Measurements from ENCODE around the gene TMIGD3. TPM values are rescaled to one million over a fixed set of nuclear protein-coding genes. Genes with fewer than 3 reads are reported as not detected.

TMIGD3 gene
- total RNA-seq, 6 experiments from 2014 or later: 2.4 to 9.7 (median 5.8) TPM

- no peak for ATAC-seq
Measured at GRCh38 chr1:111497592-111497991, 5.8 kb downstream of the TMIGD3 start.

GRCh38 chr1:111496398-111496797 lies 7.0 kb downstream of the TMIGD3 start:
- no peak for ATAC-seq
- DNase-seq: no peak

More at GRCh38 chr1:111497592-111497991, 5.8 kb downstream of the TMIGD3 start:
- no peak for DNase-seq
- H3K4me3 ChIP-seq: no peak overlapping the region
- no peak overlapping the region for H3K27ac ChIP-seq
- no peaks in the 10 kb centered on the region for H3K4me1 ChIP-seq
- 62% methylated on average over 5 of the region's 5 CpGs for whole genome bisulfite sequencing (ENCODE audit: insufficient coverage, low coverage, low lambda C conversion rate, missing lambda C conversion rate)
- TF ChIP-seq POLR2A (IDR thresholded peaks at IDR 0.05) (no peak), CTCF (IDR thresholded peaks at IDR 0.05) (no peak)
- H3K36me3 ChIP-seq: no peaks in the 10 kb centered on the region
- intact Hi-C loops (cut with DNase I): no loop called here
- H3K9me3 ChIP-seq: no peaks in the 10 kb centered on the region
- no peaks in the 10 kb centered on the region for H3K27me3 ChIP-seq

GRCh38 chr1:111491070-111491469 lies 12.4 kb downstream of the TMIGD3 start:
- no peaks in the 10 kb centered on the region for H3K9me3 ChIP-seq
- H3K27ac ChIP-seq: peak overlapping the region in 2 of 3 donors; percentile 8 to 40
- H3K36me3 ChIP-seq: no peaks in the 10 kb centered on the region
- whole genome bisulfite sequencing (ENCODE audit: insufficient coverage, low coverage, low lambda C conversion rate, missing lambda C conversion rate): 83% methylated on average over 4 of the region's 7 CpGs
- no peak for DNase-seq
- TF ChIP-seq POLR2A (IDR thresholded peaks at IDR 0.05) (no peak), CTCF (IDR thresholded peaks at IDR 0.05) (no peak)
- no peaks in the 10 kb centered on the region for H3K4me1 ChIP-seq
- H3K4me3 ChIP-seq: no peak overlapping the region
- intact Hi-C loops (cut with DNase I): no loop called here
- no peaks in the 10 kb centered on the region for H3K27me3 ChIP-seq
- no peak for ATAC-seq

More at GRCh38 chr1:111496398-111496797, 7.0 kb downstream of the TMIGD3 start:
- Histone ChIP-seq H3K27ac (no peak overlapping the region), H3K27me3 (no peaks in the 10 kb centered on the region), H3K9me3 (no peaks in the 10 kb centered on the region), H3K4me1 (no peaks in the 10 kb centered on the region), H3K36me3 (no peaks in the 10 kb centered on the region), H3K4me3 (no peak overlapping the region)
- WGBS (ENCODE audit: insufficient coverage, low coverage, low lambda C conversion rate, missing lambda C conversion rate): 81% methylated on average over 4 of the region's 4 CpGs
- TF ChIP-seq CTCF (IDR thresholded peaks at IDR 0.05) (no peak), POLR2A (IDR thresholded peaks at IDR 0.05) (no peak)
- intact Hi-C loops (cut with DNase I): no loop called here

- no peaks in the 10 kb centered on the region for H3K36me3 ChIP-seq
- ATAC-seq (no peak), DNase-seq (no peak)
- intact Hi-C loops (cut with DNase I): no loop called here
- TF ChIP-seq POLR2A (IDR thresholded peaks at IDR 0.05): no peak
- no peak for TF ChIP-seq CTCF (IDR thresholded peaks at IDR 0.05)
- H3K27me3 ChIP-seq: no peaks in the 10 kb centered on the region
- H3K27ac ChIP-seq: peak overlapping the region in 2 of 3 donors; percentile 40
- H3K4me3 ChIP-seq: no peak overlapping the region
- H3K4me1 ChIP-seq: no peaks in the 10 kb centered on the region
- WGBS (ENCODE audit: insufficient coverage, low coverage, low lambda C conversion rate, missing lambda C conversion rate): 77% methylated on average over 4 of the region's 4 CpGs
- H3K9me3 ChIP-seq: no peaks in the 10 kb centered on the region
Measured at GRCh38 chr1:111490220-111490619, 13.2 kb downstream of the TMIGD3 start.

- Histone ChIP-seq H3K9me3 (no peaks in the 10 kb centered on the region), H3K27me3 (no peaks in the 10 kb centered on the region), H3K27ac (peak overlapping the region; percentile 43 to 65 (median 48)), H3K4me3 (no peak overlapping the region), H3K36me3 (no peaks in the 10 kb centered on the region), H3K4me1 (no peaks in the 10 kb centered on the region)
- intact Hi-C loops (cut with DNase I): no loop called here
- no peak for DNase-seq
- 10% methylated on average over 2 of the region's 4 CpGs for WGBS (ENCODE audit: insufficient coverage, low coverage, low lambda C conversion rate, missing lambda C conversion rate)
- no peak for TF ChIP-seq CTCF (IDR thresholded peaks at IDR 0.05)
- TF ChIP-seq POLR2A (IDR thresholded peaks at IDR 0.05): peak; percentile 59
- ATAC-seq: peak; percentile 76 to 86 (median 80)
Measured at GRCh38 chr1:111489604-111490003, 13.8 kb downstream of the TMIGD3 start.

Measured in right lobe of liver (tissue), 6 donors.